ENCODE data around the gene SPINDOC.

SPINDOC gene

DNA sequence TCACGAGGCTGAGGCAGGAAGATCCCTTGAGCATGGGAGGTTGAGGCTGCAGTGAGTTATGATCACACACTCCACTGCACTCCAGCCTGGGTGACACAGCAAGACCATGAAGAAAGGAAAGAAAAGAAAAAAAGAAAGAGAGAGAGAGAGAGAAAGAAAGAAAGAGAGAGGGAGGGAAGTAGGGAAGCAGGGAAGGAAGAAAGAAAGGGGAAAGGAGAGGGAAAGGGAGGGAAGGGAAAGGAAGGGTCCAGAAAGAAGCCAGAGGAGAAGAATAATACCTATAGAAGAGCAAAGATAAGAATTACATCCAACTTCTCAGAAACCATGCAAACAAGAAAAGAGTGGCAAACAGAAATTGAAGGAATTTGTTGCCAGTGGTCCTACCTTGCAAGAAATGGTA, 27.4 kb upstream of the SPINDOC start:
- ChIA-PET CTCF (no interaction called here), POLR2A (interaction anchor here (0.7 kb wide), 1 partner anchor 10 kb away, joined by 3 read pairs; no protein-coding TSS in a partner anchor)
- TF ChIP-seq, protein P1, sequence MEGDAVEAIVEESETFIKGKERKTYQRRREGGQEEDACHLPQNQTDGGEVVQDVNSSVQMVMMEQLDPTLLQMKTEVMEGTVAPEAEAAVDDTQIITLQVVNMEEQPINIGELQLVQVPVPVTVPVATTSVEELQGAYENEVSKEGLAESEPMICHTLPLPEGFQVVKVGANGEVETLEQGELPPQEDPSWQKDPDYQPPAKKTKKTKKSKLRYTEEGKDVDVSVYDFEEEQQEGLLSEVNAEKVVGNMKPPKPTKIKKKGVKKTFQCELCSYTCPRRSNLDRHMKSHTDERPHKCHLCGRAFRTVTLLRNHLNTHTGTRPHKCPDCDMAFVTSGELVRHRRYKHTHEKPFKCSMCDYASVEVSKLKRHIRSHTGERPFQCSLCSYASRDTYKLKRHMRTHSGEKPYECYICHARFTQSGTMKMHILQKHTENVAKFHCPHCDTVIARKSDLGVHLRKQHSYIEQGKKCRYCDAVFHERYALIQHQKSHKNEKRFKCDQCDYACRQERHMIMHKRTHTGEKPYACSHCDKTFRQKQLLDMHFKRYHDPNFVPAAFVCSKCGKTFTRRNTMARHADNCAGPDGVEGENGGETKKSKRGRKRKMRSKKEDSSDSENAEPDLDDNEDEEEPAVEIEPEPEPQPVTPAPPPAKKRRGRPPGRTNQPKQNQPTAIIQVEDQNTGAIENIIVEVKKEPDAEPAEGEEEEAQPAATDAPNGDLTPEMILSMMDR (IDR thresholded peaks at IDR 0.05; ENCODE audit: control extremely low read depth, extremely low read depth, low read depth, missing control alignments) = no peak
- no peak for DNase-seq (ENCODE audit: extremely low spot score)

DNA sequence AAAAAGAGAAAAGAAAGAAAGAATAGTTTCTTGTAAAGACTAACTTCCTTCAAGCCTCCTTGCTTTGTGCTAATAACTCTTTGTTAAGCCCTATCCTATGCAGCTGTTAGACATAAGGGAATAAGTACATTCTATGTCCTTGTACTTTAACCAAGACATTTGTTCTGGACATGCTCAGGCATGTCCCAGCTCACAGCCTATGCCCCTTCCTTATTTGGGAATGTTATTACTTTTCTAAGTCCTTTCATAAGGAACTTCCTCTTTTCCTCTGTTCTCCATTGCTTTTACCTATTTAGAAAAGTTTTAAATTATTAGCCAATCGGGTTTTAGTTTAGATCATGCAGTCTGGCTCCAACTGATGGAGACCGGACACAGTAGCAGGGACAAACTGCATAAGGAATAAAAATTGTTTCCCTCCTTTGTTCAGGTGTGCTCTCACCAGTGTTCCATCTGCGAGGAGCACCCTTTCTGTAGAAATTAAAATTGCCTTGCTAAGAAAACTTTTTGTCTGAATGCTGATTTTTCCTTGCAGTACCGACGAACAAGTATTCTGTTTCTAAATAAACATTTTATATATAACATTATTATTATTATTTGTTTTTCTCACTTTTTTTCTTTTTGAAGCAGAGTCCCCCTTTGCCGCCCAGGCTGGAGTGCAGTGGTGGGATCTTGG, 21.6 kb upstream of the SPINDOC start:
- POLR2A ChIA-PET = no interaction called here
- TF ChIP-seq, protein P1 (IDR thresholded peaks at IDR 0.05; ENCODE audit: control extremely low read depth, extremely low read depth, low read depth, missing control alignments) = no peak
- no peak for DNase-seq (ENCODE audit: extremely low spot score)
- CTCF ChIA-PET = no interaction called here

DNA sequence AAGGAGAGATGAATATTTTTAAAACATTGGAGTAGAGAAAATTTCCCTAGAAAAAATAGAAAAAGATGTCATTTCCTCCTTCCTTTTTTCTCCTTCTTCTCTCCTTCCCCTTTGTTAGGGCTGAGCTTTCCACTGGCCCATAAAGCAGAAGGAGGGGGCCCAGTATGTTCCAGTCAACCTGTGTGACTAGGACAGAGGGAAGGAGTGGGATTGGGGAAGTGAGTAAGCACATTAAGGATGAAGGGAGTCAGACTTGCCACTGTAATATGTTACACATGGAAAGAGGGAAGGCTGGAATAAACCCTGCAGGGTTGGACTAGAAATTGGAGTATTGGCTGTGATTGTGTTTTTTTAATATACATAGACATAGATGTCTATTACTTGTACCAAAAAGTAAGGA, 20.1 kb upstream of the SPINDOC start:
- ChIA-PET POLR2A (no interaction called here), CTCF (interaction anchor here (1.0 kb wide), 1 partner anchor 14 kb away, joined by 3 read pairs; no protein-coding TSS in a partner anchor)
- TF ChIP-seq, protein P1 (IDR thresholded peaks at IDR 0.05; ENCODE audit: control extremely low read depth, extremely low read depth, low read depth, missing control alignments) = no peak
- no peak for DNase-seq (ENCODE audit: extremely low spot score)

DNA sequence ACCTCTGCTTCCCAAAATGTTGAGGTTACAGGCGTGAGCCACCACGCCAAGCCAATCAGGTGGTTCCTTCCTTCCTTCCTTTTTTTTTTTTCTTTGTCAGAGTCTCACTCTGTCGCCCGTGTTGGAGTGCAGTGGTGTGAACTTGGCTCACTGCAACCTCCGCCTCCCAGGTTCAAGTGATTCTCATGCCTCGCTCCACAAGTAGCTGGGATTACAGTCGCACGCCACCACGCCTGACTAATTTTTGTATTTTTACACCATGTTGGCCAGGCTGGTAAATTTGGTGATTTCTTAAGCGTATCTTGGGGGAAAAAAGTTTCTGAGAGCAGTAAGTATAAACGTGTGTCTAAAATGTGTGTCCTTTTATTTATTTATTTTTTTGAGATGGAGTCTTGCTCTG, 18.2 kb upstream of the SPINDOC start:
- CTCF ChIA-PET = interaction anchor here (1.3 kb wide), 1 partner anchor 113 kb away, joined by 3 read pairs; no protein-coding TSS in a partner anchor
- POLR2A ChIA-PET = no interaction called here
- DNase-seq (ENCODE audit: extremely low spot score) = no peak
- TF ChIP-seq, protein P1 (IDR thresholded peaks at IDR 0.05; ENCODE audit: control extremely low read depth, extremely low read depth, low read depth, missing control alignments) = no peak

DNA sequence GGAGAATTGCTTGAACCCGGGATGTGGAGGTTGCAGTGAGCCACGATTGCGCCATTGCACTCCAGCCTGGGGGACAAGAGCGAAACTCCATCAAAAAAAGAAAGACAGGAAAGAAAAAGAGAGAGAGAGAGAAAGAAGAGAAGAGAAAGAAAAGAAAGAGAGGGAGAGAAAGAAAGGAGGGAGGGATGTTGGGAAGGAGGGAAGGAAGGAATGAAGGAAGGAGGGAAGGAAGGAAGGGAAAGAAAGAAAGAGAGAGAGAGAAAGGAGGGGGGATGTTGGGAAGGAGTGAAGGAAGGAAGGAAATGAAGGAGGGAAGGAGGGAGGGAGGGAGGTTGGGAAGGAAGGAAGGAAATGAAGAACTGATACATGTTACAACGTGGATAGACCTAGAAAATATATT, 12.3 kb upstream of the SPINDOC start:
- CTCF ChIA-PET = no interaction called here
- no peak for DNase-seq (ENCODE audit: extremely low spot score)
- POLR2A ChIA-PET = no interaction called here
- TF ChIP-seq, protein P1 (IDR thresholded peaks at IDR 0.05; ENCODE audit: control extremely low read depth, extremely low read depth, low read depth, missing control alignments) = no peak

DNA sequence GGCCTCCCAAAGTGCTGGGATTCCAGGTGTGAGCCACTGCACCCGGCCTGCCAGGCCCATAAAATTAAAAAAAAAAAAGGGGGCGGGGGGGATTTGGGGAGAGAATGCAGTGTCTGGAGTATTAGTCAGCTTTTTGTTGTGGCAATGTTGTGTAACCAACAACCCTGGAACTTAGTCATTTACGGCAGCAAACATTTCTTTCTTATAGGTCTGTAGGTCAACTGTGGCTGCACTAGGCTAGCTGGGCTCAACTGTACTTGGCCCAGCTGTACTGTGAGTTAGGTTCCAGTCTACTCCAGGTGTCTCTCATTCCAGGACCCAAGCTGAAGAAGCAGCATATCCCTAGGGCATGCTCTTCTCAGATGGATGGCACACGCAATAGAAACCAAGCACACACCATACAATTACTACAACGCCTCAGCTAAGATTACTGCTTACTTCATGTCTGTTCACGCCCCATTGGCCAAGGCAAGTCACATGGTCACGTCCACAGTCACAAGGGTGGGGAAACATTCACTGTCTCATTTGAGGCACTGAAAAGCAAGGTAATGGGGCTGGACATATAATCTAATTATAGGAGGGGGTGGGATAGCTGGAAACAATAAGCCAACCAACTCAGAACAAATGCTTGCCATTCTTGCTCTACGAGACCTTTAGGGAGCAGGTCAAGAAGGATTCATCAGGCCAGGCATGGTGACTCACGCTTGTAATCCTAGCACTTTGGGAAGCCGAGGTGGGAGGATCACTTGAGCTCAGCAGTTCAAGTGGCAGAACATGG, 10.4 kb upstream of the SPINDOC start:
- TF ChIP-seq, protein P1 (IDR thresholded peaks at IDR 0.05; ENCODE audit: control extremely low read depth, extremely low read depth, low read depth, missing control alignments) = no peak
- CTCF ChIA-PET = interaction anchor here (0.9 to 1.8 kb wide), 2 partner anchors 9 to 35 kb away, joined by 5 read pairs; no protein-coding TSS in a partner anchor
- POLR2A ChIA-PET = interaction anchor here (0.5 kb wide), 1 partner anchor 918 kb away, joined by 4 read pairs; no protein-coding TSS in a partner anchor
- no peak for DNase-seq (ENCODE audit: extremely low spot score)
